SH-SY5Y (cell line): ENCODE results near the gene F10.

Experiments used
- GATA2 ChIP-seq: IDR thresholded peaks from 2 replicates; pipeline ENCODE4 v1.6.1; 2011; ENCODE audit warnings: mild to moderate bottlenecking, low read depth, low read length
- GATA3 ChIP-seq: IDR thresholded peaks from 2 replicates; pipeline ENCODE4 v1.6.1; 2011; ENCODE audit warnings: low read depth, mild to moderate bottlenecking, low read length, moderate library complexity

DNA sequence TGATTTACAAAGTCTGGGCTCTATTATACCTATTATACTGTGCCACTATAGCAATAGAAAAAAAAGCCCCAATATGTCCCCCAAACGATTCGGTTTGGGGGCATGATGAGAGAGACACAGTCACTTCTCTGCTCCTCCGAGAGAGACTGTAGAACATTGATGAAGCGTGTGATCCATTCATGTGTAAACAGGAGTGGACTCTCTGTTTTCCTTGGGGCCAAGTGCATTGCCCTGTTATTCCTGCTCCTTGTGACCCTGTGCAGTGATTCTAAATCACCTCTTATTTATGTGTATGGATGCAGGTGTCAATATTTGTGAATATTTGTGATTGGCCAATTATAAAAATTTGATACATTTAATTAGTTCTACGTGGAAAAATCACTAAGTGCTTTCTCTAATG, 17.0 kb downstream of the F10 start:
- TF ChIP-seq GATA2 (no peak), GATA3 (no peak)
